SK-N-SH (cell line): Measurements from ENCODE around the gene NIP7. TPM values are rescaled to one million over a fixed set of nuclear protein-coding genes. Genes with fewer than 3 reads are reported as not detected.

ENCODE experiments used
- CTCF ChIA-PET: fragments of 300-600, 350-600 bp; formaldehyde crosslinking; extraction: SDS; loops from one replicate; lab custom pipeline; 2021; lab: Yijun Ruan, JAX
- POLR2A ChIA-PET: fragments of 350-600 bp; sonication (Branson Sonifier 250); formaldehyde crosslinking; extraction: SDS; loops from one replicate; lab custom pipeline; 2020; ENCODE audit warnings: antibody characterized with exemption, inconsistent platforms; lab: Yijun Ruan, JAX
- DNase-seq: peaks from one replicate; pipeline ENCODE4 v3.0.0; 2012
- H2AFZ ChIP-seq: fragments of 200-600 bp; sonication (generic); 2 replicates; pipeline ENCODE4 v1.8.1; 2016; ENCODE audit warnings: antibody characterized with exemption, mild to moderate bottlenecking, low read depth
- H3F3A ChIP-seq: fragments of 200-600 bp; sonication (generic); replicated peaks from 2 replicates; pipeline ENCODE3; 2016; ENCODE audit warnings: antibody characterized with exemption, mild to moderate bottlenecking; ENCODE audit not compliant: insufficient read depth
- H3K27ac ChIP-seq, 2 experiments: fragments of 200-500 bp in 1 of 2; fragments of 200-600 bp in 1 of 2; sonication (Bioruptor generic) in 1 of 2; sonication (generic), shearing (Covaris generic) in 1 of 2; 2 replicates each; pipeline versions ENCODE4 v1.5.1 to v1.6.1; 2014 to 2016; ENCODE audit warnings: low read depth in 2 of 2, inconsistent platforms in 1 of 2, low read length in 1 of 2, mild to moderate bottlenecking in 1 of 2, mixed read lengths in 1 of 2
- H3K27me3 ChIP-seq: fragments of 200-600 bp; sonication (generic), shearing (Covaris generic); 2 replicates; pipeline ENCODE4 v1.6.1; 2016; ENCODE audit warnings: mixed run types; ENCODE audit not compliant: insufficient read depth
- H3K36me3 ChIP-seq, 2 experiments: fragments of 200-500 bp in 1 of 2; fragments of 200-600 bp in 1 of 2; sonication (Bioruptor generic) in 1 of 2; sonication (generic) in 1 of 2; replicated peaks in 1 of 2; 2 replicates each; pipeline versions ENCODE3 to v1.5.1; 2014 to 2016; ENCODE audit warnings: low read length in 1 of 2, mild to moderate bottlenecking in 1 of 2; ENCODE audit not compliant: insufficient read depth in 2 of 2, control insufficient read depth in 1 of 2
- H3K4me1 ChIP-seq, 2 experiments: fragments of 200-500 bp in 1 of 2; fragments of 200-600 bp in 1 of 2; sonication (Bioruptor generic) in 1 of 2; sonication (generic), shearing (Covaris generic) in 1 of 2; 2 replicates each; pipeline versions ENCODE4 v1.5.1 to v1.6.1; 2014 to 2016; ENCODE audit warnings: low read depth in 1 of 2, low read length in 1 of 2, mixed run types in 1 of 2; ENCODE audit not compliant: insufficient read depth in 2 of 2, control insufficient read depth in 1 of 2
- H3K4me2 ChIP-seq: fragments of 200-600 bp; sonication (generic), shearing (Covaris generic); 2 replicates; pipeline ENCODE4 v1.6.1; 2017; ENCODE audit warnings: mixed run types
- H3K4me3 ChIP-seq, 2 experiments: fragments of 200-500 bp in 1 of 2; fragments of 200-600 bp in 1 of 2; sonication (Bioruptor generic) in 1 of 2; sonication (generic), shearing (Covaris generic) in 1 of 2; 2 replicates each; pipeline versions ENCODE4 v1.5.1 to v1.8.1; 2014 to 2016; ENCODE audit warnings: low read depth in 2 of 2, inconsistent platforms in 1 of 2, low read length in 1 of 2, mild to moderate bottlenecking in 1 of 2, mixed read lengths in 1 of 2, moderate library complexity in 1 of 2
- H3K79me2 ChIP-seq: fragments of 200-600 bp; sonication (generic); 2 replicates; pipeline ENCODE4 v1.8.1; 2017; ENCODE audit warnings: mild to moderate bottlenecking; ENCODE audit not compliant: insufficient read depth
- H3K9ac ChIP-seq: fragments of 200-600 bp; sonication (generic); 2 replicates; pipeline ENCODE4 v1.6.1; 2017; ENCODE audit warnings: mixed run types
- H3K9me2 ChIP-seq: fragments of 200-600 bp; sonication (generic); 2 replicates; pipeline ENCODE4 v1.6.1; 2017; ENCODE audit warnings: mixed run types
- H3K9me3 ChIP-seq: fragments of 200-600 bp; sonication (generic); 2 replicates; pipeline ENCODE4 v1.6.1; 2017; ENCODE audit warnings: mixed run types, mild to moderate bottlenecking, moderate library complexity
- H4K20me1 ChIP-seq: fragments of 200-600 bp; sonication (generic); 2 replicates; pipeline ENCODE4 v1.6.1; 2017; ENCODE audit warnings: mild to moderate bottlenecking, mixed run types; ENCODE audit not compliant: insufficient read depth
- CHD2 ChIP-seq: fragments of 150-350 bp; IDR thresholded peaks from 2 replicates; pipeline ENCODE4 v1.6.1; 2018; ENCODE audit warnings: low read length; ENCODE audit not compliant: partially characterized antibody
- CTCF ChIP-seq: fragments of 200-600 bp; sonication (generic); IDR thresholded peaks from 2 replicates; pipeline ENCODE4 v1.6.1; 2017; ENCODE audit warnings: antibody characterized with exemption, mild to moderate bottlenecking, moderate library complexity
- EP300 ChIP-seq, 2 experiments: IDR thresholded peaks; 2 replicates each; pipeline versions ENCODE4 v1.4.0 to v1.6.1; 2012; ENCODE audit warnings: borderline replicate concordance in 1 of 2, low read depth in 1 of 2, low read length in 1 of 2
- EZH2phosphoT487 ChIP-seq: fragments of 200-600 bp; sonication (generic); IDR thresholded peaks from 2 replicates; pipeline ENCODE4 v1.6.1; 2017; ENCODE audit warnings: low read depth, mixed run types, mild to moderate bottlenecking, antibody characterized with exemption, moderate library complexity, borderline replicate concordance
- FOSL2 ChIP-seq: IDR thresholded peaks from 2 replicates; pipeline ENCODE4 v1.4.0; 2012; ENCODE audit warnings: low read depth, mild to moderate bottlenecking, moderate library complexity, borderline replicate concordance
- FOXJ3 ChIP-seq: sonication (generic); formaldehyde crosslinking; IDR thresholded peaks from 2 replicates; pipeline ENCODE4 v1.5.1; 2020; ENCODE audit warnings: mild to moderate bottlenecking, missing genetic modification reagents
- FOXM1 ChIP-seq: IDR thresholded peaks from 2 replicates; pipeline ENCODE4 v1.4.0; 2012; ENCODE audit warnings: low read depth, mild to moderate bottlenecking
- GABPA ChIP-seq: IDR thresholded peaks from 2 replicates; pipeline ENCODE4 v1.4.0; 2012; ENCODE audit warnings: low read depth, mild to moderate bottlenecking
- GATA2 ChIP-seq: sonication (generic); formaldehyde crosslinking; IDR thresholded peaks from 2 replicates; pipeline ENCODE4 v1.5.0; 2020; ENCODE audit warnings: mild to moderate bottlenecking, missing genetic modification reagents
- IRF3 ChIP-seq: fragments of 150-350 bp; IDR thresholded peaks from 2 replicates; pipeline ENCODE4 v1.6.1; 2016; ENCODE audit warnings: mild to moderate bottlenecking, low read depth, low read length
- JUND ChIP-seq: IDR thresholded peaks from 2 replicates; pipeline ENCODE4 v1.4.0; 2012
- MAX ChIP-seq: IDR thresholded peaks from 2 replicates; pipeline ENCODE4 v1.4.0; 2012; ENCODE audit warnings: low read depth
- PBX3 ChIP-seq: IDR thresholded peaks from 2 replicates; pipeline ENCODE4; 2012
- POLR2AphosphoS5 ChIP-seq: IDR thresholded peaks from 2 replicates; pipeline ENCODE4 v1.6.1; 2012; ENCODE audit warnings: low read depth, low read length
- TAF1 ChIP-seq: IDR thresholded peaks from 2 replicates; pipeline ENCODE4 v1.6.1; 2012; ENCODE audit warnings: low read depth, mild to moderate bottlenecking, low read length, moderate library complexity, borderline replicate concordance
- TCF12 ChIP-seq: IDR thresholded peaks from 2 replicates; pipeline ENCODE4 v1.4.0; 2012
- TEAD4 ChIP-seq: IDR thresholded peaks from 2 replicates; pipeline ENCODE4 v1.4.0; 2012; ENCODE audit warnings: mild to moderate bottlenecking, borderline replicate concordance; ENCODE audit not compliant: insufficient read depth
- USF1 ChIP-seq: IDR thresholded peaks from 2 replicates; pipeline ENCODE4 v1.4.0; 2012; ENCODE audit warnings: low read depth, borderline replicate concordance
- USF2 ChIP-seq: fragments of 150-350 bp; IDR thresholded peaks from 2 replicates; pipeline ENCODE4 v1.6.1; 2017; ENCODE audit warnings: antibody characterized with exemption, low read length, low read depth, borderline replicate concordance
- YY1 ChIP-seq: IDR thresholded peaks from 2 replicates; pipeline ENCODE4 v1.4.0; 2012; ENCODE audit warnings: low read depth, mild to moderate bottlenecking
- WGBS: methylation state at CpG from one replicate; pipeline ENCODE4 v1.1.6; 2017; ENCODE audit warnings: low lambda C conversion rate; 5-methylcytosine and 5-hydroxymethylcytosine counted together
- polyA plus RNA-seq, 3 experiments: library from polyadenylated mRNA; depleted of rRNA; stranded (reverse); fragments of >200 nt; gene quantifications; 2 replicates each; pipeline ENCODE4 v1.2.3, GENCODE V29; 2012

NIP7 gene
- polyA plus RNA-seq, 1 of the 3 experiments (the other 2 are of a cell fraction) = 19.0 TPM

GRCh38 chr16:69326172-69326873 lies 13.2 kb upstream of the NIP7 start:
- Histone ChIP-seq H3K9ac (no peak overlapping the region), H3K79me2 (peaks cover 89% of the 10 kb centered on the region), H3K4me1 (peaks cover 11 to 41% of the 10 kb centered on the region in 2 experiments), H3K4me3 (no peak overlapping the region), H3K36me3 (peaks cover 53 to 55% of the 10 kb centered on the region in 2 experiments), H3K4me2 (peak overlapping the region; percentile 91), H3F3A (peaks cover 23% of the 10 kb centered on the region), H3K9me3 (no peaks in the 10 kb centered on the region), H3K27me3 (no peaks in the 10 kb centered on the region), H4K20me1 (peaks cover 71% of the 10 kb centered on the region), H3K9me2 (no peaks in the 10 kb centered on the region), H3K27ac (no peak overlapping the region), H2AFZ (no peak overlapping the region)
- CTCF ChIA-PET = interaction anchor here (0.6 to 4.6 kb wide), 5 partner anchors 12 to 799 kb away, joined by 3 to 21 read pairs (median 3); partner anchors contain the start of gene COG8
- POLR2A ChIA-PET = interaction anchor here (0.9 kb wide), 1 partner anchor 9 kb away, joined by 3 read pairs; no protein-coding TSS in a partner anchor
- DNase-seq = no peak
- 68% methylated on average over 7 of the region's 7 CpGs for WGBS
- TF ChIP-seq TEAD4 (no peak), IRF3 (no peak), TCF12 (no peak), FOXJ3 (CRISPR knock-in tag) (no peak), CHD2 (no peak), POLR2AphosphoS5 (no peak), JUND (no peak), TAF1 (no peak), CTCF (no peak), GATA2 (no peak), USF2 (no peak), MAX (no peak), EP300 (IDR thresholded peaks at IDR 0.05; ENCODE audit: borderline replicate concordance in 1 of 2, low read depth in 1 of 2, low read length in 1 of 2) (no peak), FOSL2 (no peak), USF1 (no peak), FOXM1 (no peak), YY1 (no peak), GABPA (no peak), EZH2phosphoT487 (no peak), PBX3 (no peak)
